ENCODE measurements around the gene ITGAX. TPM values are rescaled to one million over a fixed set of nuclear protein-coding genes. Genes with fewer than 3 reads are reported as not detected.

The ITGAX gene
- total RNA-seq, 1 experiment from 2014 or later: not detected

DNA sequence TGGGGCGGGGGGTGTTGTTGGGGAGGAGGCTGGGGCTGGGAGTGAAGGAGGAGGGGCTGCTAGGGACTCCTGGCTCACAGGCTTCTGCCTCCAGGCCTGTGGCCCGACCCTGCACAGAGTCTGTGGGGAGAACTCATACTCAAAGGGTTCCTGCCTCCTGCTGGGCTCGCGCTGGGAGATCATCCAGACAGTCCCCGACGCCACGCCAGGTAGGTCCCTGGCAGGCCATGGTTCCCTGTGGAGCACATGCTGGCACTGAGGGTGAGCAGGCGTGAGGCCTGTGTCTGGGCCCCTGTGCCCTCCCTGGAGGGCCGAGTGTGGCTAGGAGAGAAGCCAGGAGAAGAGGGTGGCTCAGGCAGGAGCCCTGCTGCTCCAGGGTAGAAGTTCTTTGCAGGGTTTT, 42.7 kb downstream of the ITGAX start:
- intact Hi-C loops (cut with micrococcal nuclease; ENCODE audit: unreplicated experiment): no loop called here
- no TSS peak for BruUV-seq (replicated peaks)
- POLR2A ChIA-PET (ENCODE audit: low non-redundant PET): no interaction called here
- Histone ChIP-seq H3K4me3 (ENCODE audit: low read depth, low read length, poor library complexity, severe bottlenecking) (no peak overlapping the region), H3K4me1 (ENCODE audit: insufficient read depth, low read length, poor library complexity, severe bottlenecking) (no peaks in the 10 kb centered on the region), H3K9me3 (ENCODE audit: low read depth, low read length, poor library complexity, severe bottlenecking) (no peaks in the 10 kb centered on the region), H3K27ac (ENCODE audit: low read depth, low read length, poor library complexity, severe bottlenecking) (no peak overlapping the region), H3K27me3 (replicated peaks; ENCODE audit: insufficient read depth, low read depth, low read length, poor library complexity) (no peaks in the 10 kb centered on the region), H3K36me3 (ENCODE audit: insufficient read depth, low read length, poor library complexity, severe bottlenecking) (no peaks in the 10 kb centered on the region)
- CTCF ChIA-PET: interaction anchor here (0.6 kb wide), 1 partner anchor 31 kb away, joined by 5 read pairs; no protein-coding TSS in a partner anchor
- TF ChIP-seq EZH2 (IDR thresholded peaks at IDR 0.05; ENCODE audit: borderline replicate concordance, low read depth, low read length, poor library complexity, severe bottlenecking): no peak
- DNase-seq (ENCODE audit: low spot score): no peak

DNA sequence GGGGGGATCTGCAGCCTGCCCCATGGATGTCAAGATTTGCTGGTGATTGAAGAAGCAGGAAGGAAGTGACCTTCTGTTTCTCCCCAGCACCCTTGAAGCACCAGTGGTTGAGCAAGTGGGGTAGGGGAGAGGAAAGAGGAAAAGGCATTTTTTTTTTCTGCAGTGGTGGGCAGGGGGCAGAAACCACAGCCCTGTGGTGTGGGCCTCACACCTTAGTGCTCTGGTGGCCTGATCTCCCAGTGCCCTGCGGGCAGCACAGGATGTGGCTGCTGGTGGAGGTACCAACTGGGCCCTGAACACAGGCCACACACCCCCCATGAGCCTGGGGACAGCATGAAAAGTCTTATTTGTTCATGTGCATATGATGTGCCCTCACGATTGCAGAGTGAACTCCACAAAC, 45.2 kb downstream of the ITGAX start:
- ChIA-PET POLR2A (ENCODE audit: low non-redundant PET) (no interaction called here), CTCF (no interaction called here)
- Histone ChIP-seq H3K36me3 (ENCODE audit: insufficient read depth, low read length, poor library complexity, severe bottlenecking) (no peaks in the 10 kb centered on the region), H3K9me3 (ENCODE audit: low read depth, low read length, poor library complexity, severe bottlenecking) (no peaks in the 10 kb centered on the region), H3K4me3 (ENCODE audit: low read depth, low read length, poor library complexity, severe bottlenecking) (no peak overlapping the region), H3K27me3 (replicated peaks; ENCODE audit: insufficient read depth, low read depth, low read length, poor library complexity) (no peaks in the 10 kb centered on the region), H3K4me1 (ENCODE audit: insufficient read depth, low read length, poor library complexity, severe bottlenecking) (no peaks in the 10 kb centered on the region), H3K27ac (ENCODE audit: low read depth, low read length, poor library complexity, severe bottlenecking) (no peak overlapping the region)
- DNase-seq (ENCODE audit: low spot score): no peak
- TF ChIP-seq EZH2 (IDR thresholded peaks at IDR 0.05; ENCODE audit: borderline replicate concordance, low read depth, low read length, poor library complexity, severe bottlenecking): no peak
- TF ChIP-seq, protein P1, sequence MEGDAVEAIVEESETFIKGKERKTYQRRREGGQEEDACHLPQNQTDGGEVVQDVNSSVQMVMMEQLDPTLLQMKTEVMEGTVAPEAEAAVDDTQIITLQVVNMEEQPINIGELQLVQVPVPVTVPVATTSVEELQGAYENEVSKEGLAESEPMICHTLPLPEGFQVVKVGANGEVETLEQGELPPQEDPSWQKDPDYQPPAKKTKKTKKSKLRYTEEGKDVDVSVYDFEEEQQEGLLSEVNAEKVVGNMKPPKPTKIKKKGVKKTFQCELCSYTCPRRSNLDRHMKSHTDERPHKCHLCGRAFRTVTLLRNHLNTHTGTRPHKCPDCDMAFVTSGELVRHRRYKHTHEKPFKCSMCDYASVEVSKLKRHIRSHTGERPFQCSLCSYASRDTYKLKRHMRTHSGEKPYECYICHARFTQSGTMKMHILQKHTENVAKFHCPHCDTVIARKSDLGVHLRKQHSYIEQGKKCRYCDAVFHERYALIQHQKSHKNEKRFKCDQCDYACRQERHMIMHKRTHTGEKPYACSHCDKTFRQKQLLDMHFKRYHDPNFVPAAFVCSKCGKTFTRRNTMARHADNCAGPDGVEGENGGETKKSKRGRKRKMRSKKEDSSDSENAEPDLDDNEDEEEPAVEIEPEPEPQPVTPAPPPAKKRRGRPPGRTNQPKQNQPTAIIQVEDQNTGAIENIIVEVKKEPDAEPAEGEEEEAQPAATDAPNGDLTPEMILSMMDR (conservative IDR thresholded peaks at IDR 0.05; ENCODE audit: low read depth, low read length): no peak
- intact Hi-C loops (cut with micrococcal nuclease; ENCODE audit: unreplicated experiment): no loop called here
- no TSS peak for BruUV-seq (replicated peaks)

DNA sequence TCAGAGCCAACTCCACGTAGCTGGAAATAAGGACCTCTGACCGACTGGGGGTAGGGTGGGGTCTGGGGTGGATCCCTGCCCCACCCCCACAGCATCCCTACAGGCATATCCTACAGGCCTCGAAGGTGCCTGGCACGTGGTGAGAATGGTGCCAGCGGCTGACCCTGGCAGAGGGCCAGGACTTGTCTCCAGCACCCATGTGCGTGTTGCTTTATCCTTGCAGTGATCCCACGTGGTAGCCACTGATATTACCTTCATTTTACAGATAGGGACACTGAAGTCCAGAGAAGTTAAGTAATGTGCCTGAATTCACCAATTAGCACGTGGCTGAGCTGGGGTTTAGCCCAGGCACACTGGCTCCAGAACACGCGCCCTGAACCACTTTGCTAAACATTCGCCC, 46.5 kb downstream of the ITGAX start:
- ChIA-PET CTCF (no interaction called here), POLR2A (ENCODE audit: low non-redundant PET) (no interaction called here)
- no peaks in the 10 kb centered on the region for H3K27me3 ChIP-seq (replicated peaks; ENCODE audit: insufficient read depth, low read depth, low read length, poor library complexity)
- H3K4me1 ChIP-seq (ENCODE audit: insufficient read depth, low read length, poor library complexity, severe bottlenecking): no peaks in the 10 kb centered on the region
- DNase-seq (ENCODE audit: low spot score): no peak
- no peaks in the 10 kb centered on the region for H3K36me3 ChIP-seq (ENCODE audit: insufficient read depth, low read length, poor library complexity, severe bottlenecking)
- TF ChIP-seq, protein P1 (conservative IDR thresholded peaks at IDR 0.05; ENCODE audit: low read depth, low read length): no peak
- intact Hi-C loops (cut with micrococcal nuclease; ENCODE audit: unreplicated experiment): no loop called here
- H3K4me3 ChIP-seq (ENCODE audit: low read depth, low read length, poor library complexity, severe bottlenecking): no peak overlapping the region
- no peak overlapping the region for H3K27ac ChIP-seq (ENCODE audit: low read depth, low read length, poor library complexity, severe bottlenecking)
- no TSS peak for BruUV-seq (replicated peaks)
- H3K9me3 ChIP-seq (ENCODE audit: low read depth, low read length, poor library complexity, severe bottlenecking): no peaks in the 10 kb centered on the region

DNA sequence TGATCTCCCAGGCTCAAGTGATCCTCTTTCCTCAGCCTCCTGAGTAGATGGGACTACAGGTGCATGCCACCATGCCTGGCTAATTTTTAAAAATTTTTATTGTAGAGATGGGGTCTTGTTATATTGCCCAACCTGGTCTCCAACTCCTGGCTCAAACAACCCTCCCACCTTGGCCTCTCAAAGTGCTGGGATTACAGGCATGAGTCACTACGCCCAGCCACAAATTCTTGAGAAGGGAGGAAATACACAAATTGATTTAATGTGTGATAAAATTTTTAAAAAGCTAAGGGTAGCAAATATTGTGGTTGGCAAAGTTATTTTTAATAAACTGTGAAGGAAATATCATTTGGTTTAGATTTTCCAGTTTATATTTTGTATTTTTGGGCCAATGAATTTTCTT, 47.7 kb downstream of the ITGAX start:
- intact Hi-C loops (cut with micrococcal nuclease; ENCODE audit: unreplicated experiment): no loop called here
- ChIA-PET POLR2A (ENCODE audit: low non-redundant PET) (no interaction called here), CTCF (no interaction called here)
- no peak for DNase-seq (ENCODE audit: low spot score)
- Histone ChIP-seq H3K36me3 (ENCODE audit: insufficient read depth, low read length, poor library complexity, severe bottlenecking) (no peaks in the 10 kb centered on the region), H3K4me1 (ENCODE audit: insufficient read depth, low read length, poor library complexity, severe bottlenecking) (no peaks in the 10 kb centered on the region), H3K27ac (ENCODE audit: low read depth, low read length, poor library complexity, severe bottlenecking) (no peak overlapping the region), H3K27me3 (replicated peaks; ENCODE audit: insufficient read depth, low read depth, low read length, poor library complexity) (no peaks in the 10 kb centered on the region), H3K4me3 (ENCODE audit: low read depth, low read length, poor library complexity, severe bottlenecking) (no peak overlapping the region), H3K9me3 (ENCODE audit: low read depth, low read length, poor library complexity, severe bottlenecking) (no peaks in the 10 kb centered on the region)
- BruUV-seq (replicated peaks): no TSS peak
- TF ChIP-seq, protein P1 (conservative IDR thresholded peaks at IDR 0.05; ENCODE audit: low read depth, low read length): no peak

All from A673 (cell line).